BJ (cell line): ENCODE results near the gene DOCK1. TPM values are rescaled to one million over a fixed set of nuclear protein-coding genes. Genes with fewer than 3 reads are reported as not detected.

ENCODE experiments used
- CTCF ChIA-PET: fragments of 350-600 bp; formaldehyde crosslinking; extraction: SDS; loops from one replicate; lab custom pipeline; 2021; ENCODE audit warnings: antibody characterized with exemption, inconsistent platforms; lab: Yijun Ruan, JAX
- POLR2A ChIA-PET: fragments of 300-600 bp; sonication (Branson Sonifier 250); formaldehyde crosslinking; extraction: SDS; loops from one replicate; lab custom pipeline; 2021; ENCODE audit warnings: antibody characterized with exemption; lab: Charles Lee
- DNase-seq: peaks from one replicate; pipeline ENCODE4 v3.0.0-alpha.2; 2011; ENCODE audit warnings: low read depth
- H3K27me3 ChIP-seq: 2 replicates; pipeline ENCODE4 v1.6.0; 2011; ENCODE audit warnings: low read length; ENCODE audit not compliant: control insufficient read depth, insufficient read depth
- H3K36me3 ChIP-seq: 2 replicates; pipeline ENCODE4 v1.5.1; 2011; ENCODE audit warnings: low read length; ENCODE audit not compliant: control insufficient read depth, insufficient read depth
- H3K4me3 ChIP-seq: 2 replicates; pipeline ENCODE4 v1.5.1; 2011; ENCODE audit warnings: low read depth, mild to moderate bottlenecking, control low read depth, low read length
- polyA plus RNA-seq: library from polyadenylated mRNA; depleted of rRNA; stranded (reverse); fragments of >200 nt; gene quantifications from 2 replicates; pipeline ENCODE4 v1.2.3, GENCODE V29; 2011
- TF ChIP-seq, protein P1 (sequence below): IDR thresholded peaks from 2 replicates; pipeline ENCODE4 v1.5.1; 2011; ENCODE audit warnings: low read depth, mild to moderate bottlenecking, control low read depth, inconsistent platforms, low read length, moderate library complexity; ENCODE audit not compliant: insufficient read depth

The DOCK1 gene
- polyA plus RNA-seq, 1 experiment = 20.0 TPM

DNA sequence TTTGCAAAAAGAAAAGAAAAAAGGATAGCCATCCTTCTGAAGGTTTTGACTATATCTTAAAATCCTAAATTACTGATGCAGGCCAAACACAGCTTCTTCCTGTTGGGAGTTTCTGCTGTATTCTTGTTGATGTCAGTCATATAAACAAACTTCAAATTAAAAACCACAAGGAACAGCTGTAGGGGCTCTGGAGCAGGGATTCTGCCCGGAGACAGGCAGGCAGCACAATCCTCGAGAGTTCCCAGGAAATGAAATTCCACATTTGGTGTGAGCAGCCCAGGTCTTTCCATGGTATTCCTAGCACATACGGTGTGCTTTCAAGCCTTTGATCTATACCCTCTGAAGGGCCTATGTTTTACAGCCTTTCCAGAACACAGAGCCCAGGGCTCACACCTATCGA is 248.0 kb downstream of the DOCK1 start:
- ChIA-PET CTCF (interaction anchor here (1.2 kb wide), 1 partner anchor 12 kb away, joined by 3 read pairs; no protein-coding TSS in a partner anchor), POLR2A (no interaction called here)
- no peaks in the 10 kb centered on the region for H3K27me3 ChIP-seq
- DNase-seq = no peak
- no peaks in the 10 kb centered on the region for H3K36me3 ChIP-seq
- TF ChIP-seq, protein P1, sequence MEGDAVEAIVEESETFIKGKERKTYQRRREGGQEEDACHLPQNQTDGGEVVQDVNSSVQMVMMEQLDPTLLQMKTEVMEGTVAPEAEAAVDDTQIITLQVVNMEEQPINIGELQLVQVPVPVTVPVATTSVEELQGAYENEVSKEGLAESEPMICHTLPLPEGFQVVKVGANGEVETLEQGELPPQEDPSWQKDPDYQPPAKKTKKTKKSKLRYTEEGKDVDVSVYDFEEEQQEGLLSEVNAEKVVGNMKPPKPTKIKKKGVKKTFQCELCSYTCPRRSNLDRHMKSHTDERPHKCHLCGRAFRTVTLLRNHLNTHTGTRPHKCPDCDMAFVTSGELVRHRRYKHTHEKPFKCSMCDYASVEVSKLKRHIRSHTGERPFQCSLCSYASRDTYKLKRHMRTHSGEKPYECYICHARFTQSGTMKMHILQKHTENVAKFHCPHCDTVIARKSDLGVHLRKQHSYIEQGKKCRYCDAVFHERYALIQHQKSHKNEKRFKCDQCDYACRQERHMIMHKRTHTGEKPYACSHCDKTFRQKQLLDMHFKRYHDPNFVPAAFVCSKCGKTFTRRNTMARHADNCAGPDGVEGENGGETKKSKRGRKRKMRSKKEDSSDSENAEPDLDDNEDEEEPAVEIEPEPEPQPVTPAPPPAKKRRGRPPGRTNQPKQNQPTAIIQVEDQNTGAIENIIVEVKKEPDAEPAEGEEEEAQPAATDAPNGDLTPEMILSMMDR = no peak
- no peak overlapping the region for H3K4me3 ChIP-seq

DNA sequence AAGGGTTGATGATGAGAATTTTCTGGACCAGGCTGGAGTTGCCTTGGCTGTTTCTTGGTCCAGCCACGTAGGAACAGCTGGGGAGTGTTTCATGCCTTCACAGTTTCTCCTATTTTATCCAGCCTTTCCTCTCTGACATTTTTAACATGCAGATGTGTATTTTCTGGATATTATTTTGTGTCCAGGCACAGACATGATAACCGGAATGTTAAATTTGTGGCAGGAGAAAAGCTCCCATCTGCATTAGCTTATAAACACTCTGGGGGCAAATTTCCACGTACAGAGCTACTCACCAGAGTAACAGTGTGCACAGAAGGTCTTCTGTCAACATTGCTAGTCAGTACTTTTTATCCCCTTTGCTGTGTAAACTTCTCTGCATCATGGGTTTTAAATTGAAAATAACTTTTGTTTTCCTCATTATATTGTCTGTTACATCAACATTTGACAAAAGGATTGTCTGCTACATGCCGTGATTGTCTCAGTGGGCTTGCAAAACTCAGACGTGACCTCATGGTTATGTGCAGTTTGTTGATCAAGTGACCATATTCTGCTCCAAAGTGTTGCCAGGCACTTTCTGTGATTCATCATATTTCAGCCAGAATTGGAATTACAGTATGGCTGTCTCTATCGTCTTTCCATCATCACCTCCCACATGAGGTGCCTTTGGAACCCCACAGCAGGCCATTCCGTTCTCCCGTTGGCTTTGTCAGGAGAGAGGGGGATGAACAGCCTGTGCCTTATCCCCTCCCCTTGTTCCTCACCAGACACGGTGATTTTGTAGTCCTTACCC is 249.8 kb downstream of the DOCK1 start:
- TF ChIP-seq, protein P1 = no peak
- H3K36me3 ChIP-seq = no peaks in the 10 kb centered on the region
- no peaks in the 10 kb centered on the region for H3K27me3 ChIP-seq
- CTCF ChIA-PET = no interaction called here
- DNase-seq = no peak
- POLR2A ChIA-PET = no interaction called here
- no peak overlapping the region for H3K4me3 ChIP-seq

DNA sequence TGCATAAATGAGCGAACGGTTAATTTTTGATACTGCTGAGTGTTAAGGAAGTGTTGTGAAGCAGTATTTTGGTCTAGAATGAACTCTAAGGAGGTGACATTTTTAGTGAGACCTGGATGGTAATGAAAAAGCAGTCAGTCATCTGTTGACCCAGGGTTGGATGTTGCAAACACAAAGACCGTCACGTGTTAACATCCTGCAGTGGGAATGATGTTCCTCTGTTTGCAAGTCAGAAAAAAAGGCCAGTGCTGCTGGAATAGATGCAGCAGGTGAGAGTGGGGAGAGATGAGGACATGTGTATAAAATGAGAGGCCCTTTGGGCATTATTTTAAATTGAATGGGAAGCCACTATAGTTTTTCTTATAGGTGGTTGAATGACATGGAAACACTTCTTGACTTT is 251.9 kb downstream of the DOCK1 start:
- CTCF ChIA-PET = no interaction called here
- Histone ChIP-seq H3K4me3 (no peak overlapping the region), H3K27me3 (no peaks in the 10 kb centered on the region), H3K36me3 (no peaks in the 10 kb centered on the region)
- DNase-seq = no peak
- POLR2A ChIA-PET = no interaction called here
- TF ChIP-seq, protein P1 = no peak

DNA sequence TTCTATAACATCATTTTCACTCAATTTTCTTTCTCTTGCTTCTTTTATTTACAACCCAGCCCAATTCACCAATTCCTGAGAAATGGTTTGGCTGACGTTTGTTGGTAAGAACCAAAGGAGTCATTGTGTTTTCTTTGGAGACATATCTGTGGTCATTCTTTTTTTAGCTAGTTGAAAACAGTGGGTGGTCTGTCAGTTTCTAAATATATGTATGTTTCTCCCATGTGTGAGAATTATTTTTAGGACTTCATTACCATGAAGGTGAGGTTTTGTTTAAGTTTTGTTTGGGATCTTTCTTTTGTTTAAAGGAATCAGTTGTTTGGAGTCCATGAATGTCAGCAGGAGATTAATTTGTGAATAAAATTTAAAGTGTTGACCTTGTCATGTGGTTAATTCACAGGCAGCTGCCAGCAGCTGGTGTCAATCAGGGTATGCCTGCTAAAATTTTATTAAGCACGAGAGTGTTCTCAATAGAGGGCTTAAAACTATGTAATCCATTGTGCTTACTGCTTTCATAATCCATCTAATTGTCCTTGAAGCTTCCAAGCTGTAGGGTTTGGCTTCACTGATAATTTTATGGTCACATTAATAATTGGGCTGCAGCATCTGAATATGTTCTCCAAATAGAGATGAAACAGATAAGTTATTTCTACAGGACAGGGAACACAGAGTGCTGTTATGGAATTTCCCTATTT is 252.4 kb downstream of the DOCK1 start:
- DNase-seq = no peak
- ChIA-PET POLR2A (no interaction called here), CTCF (interaction anchor here (1.0 to 1.5 kb wide), 2 partner anchors 8 to 265 kb away, joined by 3 to 5 read pairs; no protein-coding TSS in a partner anchor)
- Histone ChIP-seq H3K27me3 (no peaks in the 10 kb centered on the region), H3K4me3 (no peak overlapping the region), H3K36me3 (no peaks in the 10 kb centered on the region)
- TF ChIP-seq, protein P1 = no peak

DNA sequence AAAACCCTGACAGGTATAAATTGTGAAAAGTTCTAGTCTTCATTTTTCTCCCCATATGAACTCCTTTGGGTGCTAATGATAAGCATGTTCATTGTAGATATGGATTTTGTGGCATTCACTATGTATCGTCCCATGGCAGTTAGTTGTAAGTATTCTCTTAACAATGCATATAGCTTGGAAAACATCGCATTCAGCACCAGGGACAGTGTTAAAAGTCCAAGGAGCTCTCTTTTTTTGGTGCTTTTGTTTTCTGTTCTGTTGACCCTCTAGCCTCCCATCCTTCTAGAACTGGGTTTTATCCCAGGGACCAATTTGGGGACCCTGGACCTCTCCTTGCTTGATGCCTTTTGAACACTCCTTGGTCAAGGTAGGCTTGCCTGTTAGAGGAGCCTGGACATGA is 253.4 kb downstream of the DOCK1 start:
- TF ChIP-seq, protein P1 = no peak
- Histone ChIP-seq H3K36me3 (no peaks in the 10 kb centered on the region), H3K27me3 (no peaks in the 10 kb centered on the region), H3K4me3 (no peak overlapping the region)
- CTCF ChIA-PET = interaction anchor here (1.5 kb wide), 1 partner anchor 9 kb away, joined by 5 read pairs; no protein-coding TSS in a partner anchor
- DNase-seq = no peak
- POLR2A ChIA-PET = no interaction called here
